Esophagus squamous epithelium (tissue), 5 donors: ENCODE data around the gene CACNA1F. TPM values are rescaled to one million over a fixed set of nuclear protein-coding genes. Genes with fewer than 3 reads are reported as not detected.

ENCODE experiments used
- DNase-seq: peaks from one replicate; lab custom pipeline; 2025; lab: John Stamatoyannopoulos, UW
- H3K27ac ChIP-seq, 4 donors: fragments of 200-600 bp; sonication (generic); one replicate each; pipeline ENCODE4 v1.5.1; 2016 to 2019; ENCODE audit warnings: mild to moderate bottlenecking in 1 of 4
- H3K27me3 ChIP-seq, 4 donors: fragments of 200-600 bp; sonication (generic); 1 replicate in 3 of 4; 2 replicates in 1 of 4; pipeline versions ENCODE4 v1.5.1 to v1.6.0; 2017 to 2021; ENCODE audit warnings: antibody characterized with exemption in 1 of 4
- H3K36me3 ChIP-seq, 3 donors: fragments of 200-600 bp; sonication (generic); one replicate each; pipeline ENCODE4 v1.5.1; 2016 to 2019
- H3K4me1 ChIP-seq, 3 donors: fragments of 200-600 bp; sonication (generic); one replicate each; pipeline ENCODE4 v1.5.1; 2017 to 2019
- H3K4me3 ChIP-seq, 4 donors: fragments of 200-600 bp; sonication (generic); 1 replicate in 3 of 4; 2 replicates in 1 of 4; pipeline ENCODE4 v1.5.1; 2016 to 2019; ENCODE audit warnings: mild to moderate bottlenecking in 2 of 4, moderate library complexity in 1 of 4
- H3K9me3 ChIP-seq, 3 donors: fragments of 200-600 bp; sonication (generic); one replicate each; pipeline ENCODE4 v1.5.1; 2016 to 2019
- POLR2A ChIP-seq, 4 donors: fragments of 450-650 bp; IDR thresholded peaks; one replicate each; pipeline ENCODE4 v1.6.1; 2017; ENCODE audit warnings: antibody characterized with exemption in 4 of 4, mild to moderate bottlenecking in 4 of 4, moderate library complexity in 3 of 4
- WGBS, 2 donors: methylation state at CpG; one replicate each; pipeline ENCODE4 v1.1.5; 2018; 5-methylcytosine and 5-hydroxymethylcytosine counted together
- intact Hi-C: fragments of 100-400 bp; cut with DNase I; formaldehyde crosslinking; loops from one replicate; pipeline ENCODE4 v1.15.0; 2022
- total RNA-seq, 4 donors: library from RNA; depleted of rRNA; stranded (reverse); fragments of >200 nt; gene quantifications; one replicate each; pipeline ENCODE4 v1.1.0, GENCODE V29; 2016
- TF ChIP-seq, protein P1 (sequence below), 6 experiments: fragments of 450-650 bp in 4 of 6; fragments of 200-600 bp in 2 of 6; sonication (generic) in 2 of 6; IDR thresholded peaks; one replicate each; pipeline ENCODE4 v1.5.1; 2016 to 2019; ENCODE audit warnings: antibody characterized with exemption in 6 of 6, mild to moderate bottlenecking in 4 of 6, moderate library complexity in 4 of 6
- donor health status: DM: yes; HTN: yes; CAD: no.

The CACNA1F gene
- total RNA-seq, 4 donors from 2014 or later = 0.38 TPM; not detected in 3

GRCh38 chrX:49270249-49270921 is 37.2 kb upstream of the CACNA1F start:
- Histone ChIP-seq H3K9me3 (no peaks in the 10 kb centered on the region), H3K27ac (peak overlapping the region; percentile 90 to 97 (median 96)), H3K4me1 (peaks cover 18 to 50% (median 25%) of the 10 kb centered on the region in 3 donors), H3K4me3 (peak overlapping the region; percentile 58 to 81 (median 68)), H3K27me3 (no peaks in the 10 kb centered on the region), H3K36me3 (peaks cover 0 to 10% (median 0%) of the 10 kb centered on the region in 3 donors)
- intact Hi-C loops = no loop called here
- WGBS, 2 donors = 79% methylated on average over 3 of the region's 66 CpGs; no CpG with 5 or more reads in 1 of the 2 donors
- DNase-seq = no peak
- TF ChIP-seq POLR2A (IDR thresholded peaks at IDR 0.05) = no peak
- TF ChIP-seq, protein P1, sequence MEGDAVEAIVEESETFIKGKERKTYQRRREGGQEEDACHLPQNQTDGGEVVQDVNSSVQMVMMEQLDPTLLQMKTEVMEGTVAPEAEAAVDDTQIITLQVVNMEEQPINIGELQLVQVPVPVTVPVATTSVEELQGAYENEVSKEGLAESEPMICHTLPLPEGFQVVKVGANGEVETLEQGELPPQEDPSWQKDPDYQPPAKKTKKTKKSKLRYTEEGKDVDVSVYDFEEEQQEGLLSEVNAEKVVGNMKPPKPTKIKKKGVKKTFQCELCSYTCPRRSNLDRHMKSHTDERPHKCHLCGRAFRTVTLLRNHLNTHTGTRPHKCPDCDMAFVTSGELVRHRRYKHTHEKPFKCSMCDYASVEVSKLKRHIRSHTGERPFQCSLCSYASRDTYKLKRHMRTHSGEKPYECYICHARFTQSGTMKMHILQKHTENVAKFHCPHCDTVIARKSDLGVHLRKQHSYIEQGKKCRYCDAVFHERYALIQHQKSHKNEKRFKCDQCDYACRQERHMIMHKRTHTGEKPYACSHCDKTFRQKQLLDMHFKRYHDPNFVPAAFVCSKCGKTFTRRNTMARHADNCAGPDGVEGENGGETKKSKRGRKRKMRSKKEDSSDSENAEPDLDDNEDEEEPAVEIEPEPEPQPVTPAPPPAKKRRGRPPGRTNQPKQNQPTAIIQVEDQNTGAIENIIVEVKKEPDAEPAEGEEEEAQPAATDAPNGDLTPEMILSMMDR (IDR thresholded peaks at IDR 0.05) = no peak

DNA sequence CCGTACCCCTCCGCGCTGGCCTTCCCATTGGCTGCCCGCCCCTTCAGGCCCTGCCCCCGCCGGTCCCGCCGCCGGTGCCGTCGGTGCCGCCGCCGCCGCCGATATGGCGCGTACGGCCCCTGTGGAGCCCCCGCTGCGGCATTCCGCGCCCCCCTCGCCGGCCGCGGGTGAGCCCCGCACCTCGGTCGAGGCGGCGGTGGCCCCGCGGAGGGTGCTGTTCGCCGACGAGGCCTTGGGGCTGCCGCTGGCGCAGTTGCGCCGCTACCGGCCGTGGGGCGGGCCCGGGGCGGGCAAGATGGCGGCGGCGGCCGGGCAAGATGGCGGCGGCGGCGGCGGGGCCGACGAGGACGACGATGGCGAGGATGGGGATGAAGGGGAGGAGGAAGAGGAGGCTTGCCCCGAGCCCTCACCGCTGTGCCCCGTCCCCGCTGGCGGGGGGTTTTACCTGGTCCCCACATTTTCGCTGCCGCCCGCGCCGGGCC is 36.7 kb upstream of the CACNA1F start, which contains the start of gene PPP1R3F:
Gene PPP1R3F, plus strand, starts transcription at position 27 of the 482 bp plus-strand sequence. Its CDS starts 77 bp downstream, at position 104.
- H3K4me3 ChIP-seq = peak within 1 kb of the TSS; percentile 58 to 81 (median 68)
- no peaks in the 10 kb centered on the region for H3K9me3 ChIP-seq
- peaks cover 18 to 48% (median 25%) of the 10 kb centered on the region in 3 donors for H3K4me1 ChIP-seq
- peak within 1 kb of the TSS; percentile 94 to 97 (median 96) for H3K27ac ChIP-seq
- WGBS, 2 donors = 61% methylated on average over 7 of the region's 70 CpGs; no CpG with 5 or more reads in 1 of the 2 donors
- H3K27me3 ChIP-seq = no peaks in the 10 kb centered on the region
- peaks cover 0 to 10% (median 0%) of the 10 kb centered on the region in 3 donors for H3K36me3 ChIP-seq
- intact Hi-C loops = loop anchor here (5.0 kb wide), 1 partner anchor 73 kb away; no protein-coding TSS in a partner anchor
- no peak for DNase-seq
- TF ChIP-seq POLR2A (IDR thresholded peaks at IDR 0.05) = peak in 2 of 4 donors; percentile 53 to 87
- TF ChIP-seq, protein P1 (IDR thresholded peaks at IDR 0.05) = no peak

- Histone ChIP-seq H3K4me1 (peaks cover 18 to 41% (median 25%) of the 10 kb centered on the region in 3 donors), H3K36me3 (peaks cover 0 to 5% (median 0%) of the 10 kb centered on the region in 3 donors), H3K27me3 (no peaks in the 10 kb centered on the region), H3K27ac (peak overlapping the region; percentile 94 to 97 (median 96)), H3K9me3 (no peaks in the 10 kb centered on the region), H3K4me3 (peak overlapping the region; percentile 58 to 81 (median 68))
- intact Hi-C loops = loop anchor here (5.0 kb wide), 1 partner anchor 72 kb away; no protein-coding TSS in a partner anchor
- TF ChIP-seq, protein P1 (IDR thresholded peaks at IDR 0.05) = no peak
- peak in 2 of 4 donors; percentile 43 to 74 for TF ChIP-seq POLR2A (IDR thresholded peaks at IDR 0.05)
- WGBS, 2 donors = 0 to 33% methylated on average over 39 to 45 of the region's 45 CpGs
- DNase-seq = peak; percentile 84
Observed at GRCh38 chrX:49269010-49269766, 36.0 kb upstream of the CACNA1F start.

DNA sequence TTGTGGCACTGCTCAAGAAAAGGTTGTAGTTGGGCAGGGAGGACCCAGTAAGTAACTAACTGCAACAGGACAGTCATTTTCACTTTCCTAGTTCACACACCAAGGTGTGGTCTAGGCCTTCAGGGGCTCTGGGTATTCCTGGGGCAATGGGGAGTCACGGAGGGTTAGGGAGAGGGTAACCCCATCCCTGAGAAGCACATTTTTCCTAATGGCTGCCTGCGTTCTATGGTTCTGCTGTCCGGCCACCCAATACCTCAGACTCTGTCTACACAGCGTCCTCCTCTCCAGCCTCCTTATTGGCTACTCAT is 35.5 kb upstream of the CACNA1F start:
- DNase-seq = no peak
- peaks cover 18 to 36% (median 25%) of the 10 kb centered on the region in 3 donors for H3K4me1 ChIP-seq
- intact Hi-C loops = loop anchor here (5.0 kb wide), 1 partner anchor 71 kb away; no protein-coding TSS in a partner anchor
- WGBS, 2 donors = 7 to 52% methylated on average over 4 of the region's 4 CpGs
- H3K4me3 ChIP-seq = peak overlapping the region in 3 of 4 donors; percentile 58 to 81 (median 76)
- H3K9me3 ChIP-seq = no peaks in the 10 kb centered on the region
- no peak for TF ChIP-seq POLR2A (IDR thresholded peaks at IDR 0.05)
- TF ChIP-seq, protein P1 (IDR thresholded peaks at IDR 0.05) = no peak
- H3K36me3 ChIP-seq = peaks cover 0 to under 1% (median 0%) of the 10 kb centered on the region in 3 donors
- H3K27ac ChIP-seq = peak overlapping the region; percentile 94 to 97 (median 96)
- H3K27me3 ChIP-seq = no peaks in the 10 kb centered on the region
